Kidney (tissue), 14 donors: ENCODE results near the gene HOXB3. TPM values are rescaled to one million over a fixed set of nuclear protein-coding genes. Genes with fewer than 3 reads are reported as not detected.
A peak's percentile ranks its signal among the peaks of the same experiment; 100 is the strongest.

Experiments
- DNase-seq, 5 donors: peaks; one replicate each; pipeline ENCODE4 v3.0.0-alpha.2; 2013 to 2020
- FAIRE-seq: peaks from 2 replicates; lab custom pipeline; 2012; peaks lifted over from hg19 to GRCh38; lab: Jason Lieb, UNC
- H3K27ac ChIP-seq, 2 donors: one replicate each; pipeline ENCODE4 v1.7.0; 2013; ENCODE audit warnings: low read depth in 2 of 2, low read length in 2 of 2, inconsistent platforms in 1 of 2
- H3K27me3 ChIP-seq: one replicate; pipeline ENCODE4 v1.7.1; 2013; ENCODE audit warnings: low read length, inconsistent platforms; ENCODE audit not compliant: control insufficient read depth, insufficient read depth
- H3K36me3 ChIP-seq, 3 donors: one replicate each; pipeline versions ENCODE4 v1.7.0 to v1.7.1; 2013; ENCODE audit warnings: low read length in 3 of 3, control low read depth in 1 of 3, inconsistent platforms in 1 of 3; ENCODE audit not compliant: insufficient read depth in 3 of 3, control insufficient read depth in 2 of 3
- H3K4me1 ChIP-seq, 3 donors: one replicate each; pipeline versions ENCODE4 v1.7.0 to v1.7.1; 2013; ENCODE audit warnings: low read length in 3 of 3, inconsistent platforms in 1 of 3, low read depth in 1 of 3; ENCODE audit not compliant: control insufficient read depth in 2 of 3, insufficient read depth in 2 of 3
- H3K4me3 ChIP-seq, 3 donors: one replicate each; pipeline versions ENCODE4 v1.7.0 to v1.8.1; 2013; ENCODE audit warnings: low read length in 3 of 3, control low read depth in 1 of 3, inconsistent platforms in 1 of 3
- H3K9ac ChIP-seq, 3 donors: one replicate each; pipeline versions ENCODE4 v1.7.0 to v1.7.1; 2013; ENCODE audit warnings: low read length in 3 of 3, control low read depth in 1 of 3, inconsistent platforms in 1 of 3
- H3K9me3 ChIP-seq, 3 donors: one replicate each; pipeline versions ENCODE4 v1.7.0 to v1.7.1; 2013; ENCODE audit warnings: low read length in 3 of 3, control low read depth in 1 of 3, inconsistent platforms in 1 of 3; ENCODE audit not compliant: control insufficient read depth in 2 of 3, insufficient read depth in 1 of 3
- CTCF ChIP-seq: IDR thresholded peaks from 3 replicates; pipeline ENCODE4 v1.5.1; 2012; ENCODE audit warnings: mild to moderate bottlenecking, moderate library complexity, borderline replicate concordance; ENCODE audit not compliant: insufficient read depth; ENCODE audit errors: extremely low read depth
- intact Hi-C: fragments of 100-400 bp; cut with DNase I; formaldehyde crosslinking; loops from one replicate; pipeline ENCODE4 v1.11.1; 2022
- polyA plus RNA-seq: library from polyadenylated mRNA; stranded (reverse); fragments of 350-450 nt; fragmentation: Illumina TruSeq; extraction: RNeasy Lipid Tissue Mini Kit (QIAGEN cat#74804); gene quantifications from one replicate; pipeline ENCODE4 v1.2.3, GENCODE V29; 2014; ENCODE audit warnings: low read depth, low replicate concordance; ENCODE audit not compliant: insufficient read depth
- total RNA-seq: library from RNA; stranded (reverse); fragmentation: NEBNext Ultra II Directional; extraction: Animal tissue kit (Norgen Biotek cat#: 25700); gene quantifications from one replicate; pipeline ENCODE4 v1.2.1, GENCODE V29; 2021
- donor health status: control.
- donor health status: control.
- donor health status: control.
- donor health status: control.
- donor health status: control.
- donor health status: DM: yes; HTN: yes; CAD: no.
- donor health status: Normal renal cell carcinoma (clear cell type).

HOXB3 gene
- total and polyA plus RNA-seq, 2 donors from 2014 or later, result 12.1 to 99.0 TPM

GRCh38 chr17:48597778-48598631, 8.0 kb upstream of the HOXB3 start:
- H3K4me3 ChIP-seq, result peak overlapping the region; percentile 65 to 69 (median 67)
- DNase-seq (peak; percentile 81 to 95 (median 90)), FAIRE-seq (no peak)
- TF ChIP-seq CTCF, result no peak
- H3K4me1 ChIP-seq, result peaks cover 0 to 12% (median 11%) of the 10 kb centered on the region in 3 donors
- H3K27me3 ChIP-seq, result no peaks in the 10 kb centered on the region
- peak overlapping the region; percentile 90 to 91 for H3K27ac ChIP-seq
- no peaks in the 10 kb centered on the region for H3K9me3 ChIP-seq
- H3K9ac ChIP-seq, result peak overlapping the region; percentile 65 to 82 (median 72)
- H3K36me3 ChIP-seq, result peaks cover 0 to 12% (median 0%) of the 10 kb centered on the region in 3 donors
- intact Hi-C loops, result loop anchor here (10.0 kb wide), 1 partner anchor 263 kb away; no protein-coding TSS in a partner anchor

GRCh38 chr17:48597528-48597777, 7.4 kb upstream of the HOXB3 start:
- Histone ChIP-seq H3K27me3 (no peaks in the 10 kb centered on the region), H3K27ac (peak overlapping the region; percentile 90 to 91), H3K4me1 (peaks cover 0 to 12% (median 11%) of the 10 kb centered on the region in 3 donors), H3K9ac (peak overlapping the region in 2 of 3 donors; percentile 72 to 82), H3K36me3 (peaks cover 0 to 12% (median 0%) of the 10 kb centered on the region in 3 donors), H3K4me3 (peak overlapping the region; percentile 69 to 75 (median 70)), H3K9me3 (no peaks in the 10 kb centered on the region)
- FAIRE-seq (no peak), DNase-seq (peak in 2 of 5 donors; percentile 68 to 78)
- intact Hi-C loops, result loop anchor here (10.0 kb wide), 1 partner anchor 263 kb away; no protein-coding TSS in a partner anchor
- no peak for TF ChIP-seq CTCF

- Histone ChIP-seq H3K4me3 (peak overlapping the region; percentile 69 to 75 (median 70)), H3K27me3 (no peaks in the 10 kb centered on the region), H3K9me3 (no peaks in the 10 kb centered on the region), H3K36me3 (peaks cover 0 to 12% (median 0%) of the 10 kb centered on the region in 3 donors), H3K4me1 (peaks cover 0 to 12% (median 11%) of the 10 kb centered on the region in 3 donors), H3K27ac (peak overlapping the region; percentile 90 to 91), H3K9ac (peak overlapping the region; percentile 67 to 72 (median 68))
- intact Hi-C loops, result loop anchor here (10.0 kb wide), 1 partner anchor 262 kb away; no protein-coding TSS in a partner anchor
- TF ChIP-seq CTCF, result no peak
- DNase-seq (peak; percentile 51 to 91 (median 88)), FAIRE-seq (no peak)
Observed at GRCh38 chr17:48596735-48597527, 6.9 kb upstream of the HOXB3 start.
